ENCODE measurements around the gene SLAIN1. TPM values are rescaled to one million over a fixed set of nuclear protein-coding genes. Genes with fewer than 3 reads are reported as not detected.
A peak's percentile ranks its signal among the peaks of the same experiment; 100 is the strongest.
"Not testable (repeated sequence)": the region's sequence is repeated elsewhere in the genome, so short reads cannot be mapped to it uniquely, and the experiment has no call there.

SLAIN1 gene
- 5.4 TPM for polyA plus RNA-seq (ENCODE audit: insufficient read length)

- DNase-seq: peak; percentile 45
Measured at GRCh38 chr13:77697217-77698103, at the start of gene SLAIN1. Gene SLAIN1, plus strand, starts transcription at chr13:77697687. Its CDS starts 227 bp downstream, at chr13:77697914.

GRCh38 chr13:77650409-77650808 lies 47.1 kb upstream of the SLAIN1 start:
- no peak for DNase-seq

GRCh38 chr13:77653301-77653700 lies 44.2 kb upstream of the SLAIN1 start:
- no peak for DNase-seq

GRCh38 chr13:77660016-77660415 lies 37.5 kb upstream of the SLAIN1 start:
- DNase-seq: not testable (repeated sequence)

- no peak for DNase-seq
Measured at GRCh38 chr13:77660841-77661250, 36.6 kb upstream of the SLAIN1 start.

GRCh38 chr13:77662301-77662700 lies 35.2 kb upstream of the SLAIN1 start:
- not testable (repeated sequence) for DNase-seq

- not testable (repeated sequence) for DNase-seq
Measured at GRCh38 chr13:77662831-77663230, 34.7 kb upstream of the SLAIN1 start.

GRCh38 chr13:77674852-77675251 lies 22.6 kb upstream of the SLAIN1 start:
- DNase-seq: no peak

GRCh38 chr13:77678691-77679235 lies 18.7 kb upstream of the SLAIN1 start:
- DNase-seq: no peak

- DNase-seq: no peak
Measured at GRCh38 chr13:77687799-77688198, 9.7 kb upstream of the SLAIN1 start.

GRCh38 chr13:77691871-77692270 lies 5.6 kb upstream of the SLAIN1 start:
- no peak for DNase-seq

GRCh38 chr13:77692746-77693448 lies 4.6 kb upstream of the SLAIN1 start:
- no peak for DNase-seq

GRCh38 chr13:77693449-77693940 lies 4.0 kb upstream of the SLAIN1 start:
- DNase-seq: no peak

GRCh38 chr13:77696006-77696878 lies 1.2 kb upstream of the SLAIN1 start:
- DNase-seq: no peak

- no peak for DNase-seq
Measured at GRCh38 chr13:77696879-77697216, 639 bp upstream of the SLAIN1 start.

GRCh38 chr13:77698201-77699058 lies 943 bp downstream of the SLAIN1 start:
- DNase-seq: no peak

GRCh38 chr13:77699059-77699680 lies 1.7 kb downstream of the SLAIN1 start:
- no peak for DNase-seq

GRCh38 chr13:77701305-77701704 lies 3.8 kb downstream of the SLAIN1 start:
- no peak for DNase-seq

GRCh38 chr13:77702366-77702765 lies 4.9 kb downstream of the SLAIN1 start:
- DNase-seq: no peak

GRCh38 chr13:77703408-77703807 lies 5.9 kb downstream of the SLAIN1 start:
- DNase-seq: no peak

Measured in hindlimb muscle (tissue), 1 donor.